ENCODE results near the gene KLHL6.

- TF ChIP-seq, protein P1, sequence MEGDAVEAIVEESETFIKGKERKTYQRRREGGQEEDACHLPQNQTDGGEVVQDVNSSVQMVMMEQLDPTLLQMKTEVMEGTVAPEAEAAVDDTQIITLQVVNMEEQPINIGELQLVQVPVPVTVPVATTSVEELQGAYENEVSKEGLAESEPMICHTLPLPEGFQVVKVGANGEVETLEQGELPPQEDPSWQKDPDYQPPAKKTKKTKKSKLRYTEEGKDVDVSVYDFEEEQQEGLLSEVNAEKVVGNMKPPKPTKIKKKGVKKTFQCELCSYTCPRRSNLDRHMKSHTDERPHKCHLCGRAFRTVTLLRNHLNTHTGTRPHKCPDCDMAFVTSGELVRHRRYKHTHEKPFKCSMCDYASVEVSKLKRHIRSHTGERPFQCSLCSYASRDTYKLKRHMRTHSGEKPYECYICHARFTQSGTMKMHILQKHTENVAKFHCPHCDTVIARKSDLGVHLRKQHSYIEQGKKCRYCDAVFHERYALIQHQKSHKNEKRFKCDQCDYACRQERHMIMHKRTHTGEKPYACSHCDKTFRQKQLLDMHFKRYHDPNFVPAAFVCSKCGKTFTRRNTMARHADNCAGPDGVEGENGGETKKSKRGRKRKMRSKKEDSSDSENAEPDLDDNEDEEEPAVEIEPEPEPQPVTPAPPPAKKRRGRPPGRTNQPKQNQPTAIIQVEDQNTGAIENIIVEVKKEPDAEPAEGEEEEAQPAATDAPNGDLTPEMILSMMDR (IDR thresholded peaks at IDR 0.05) = no peak
- TF ChIP-seq POLR2A (IDR thresholded peaks at IDR 0.05) = no peak
Observed at GRCh38 chr3:183558495-183558894, 3.0 kb upstream of the KLHL6 start.

Data from adrenal gland (tissue), 5 donors.